Trophoblast cell (in vitro differentiated cells and primary cell): ENCODE data around the gene TRIM8.

ENCODE experiments used
- DNase-seq, 2 donors: peaks; one replicate each; pipeline ENCODE4 v3.0.0-alpha.2; 2016
- H2AFZ ChIP-seq: 2 replicates; pipeline ENCODE4 v1.6.1; 2013; ENCODE audit warnings: low read length, moderate library complexity, mild to moderate bottlenecking; ENCODE audit not compliant: insufficient read depth, poor library complexity
- H2AK5ac ChIP-seq: 2 replicates; pipeline ENCODE4 v1.6.1; 2013; ENCODE audit warnings: mild to moderate bottlenecking, low read length
- H2BK120ac ChIP-seq: 2 replicates; pipeline ENCODE4 v1.6.1; 2013; ENCODE audit warnings: low read length, mild to moderate bottlenecking, moderate library complexity; ENCODE audit not compliant: insufficient read depth, poor library complexity
- H2BK12ac ChIP-seq: 2 replicates; pipeline ENCODE4 v1.6.1; 2013; ENCODE audit warnings: mild to moderate bottlenecking, low read length, moderate library complexity
- H2BK5ac ChIP-seq: 2 replicates; pipeline ENCODE4 v1.6.1; 2013; ENCODE audit warnings: low read length, low read depth, moderate library complexity, mild to moderate bottlenecking; ENCODE audit not compliant: poor library complexity
- H3K14ac ChIP-seq: 2 replicates; pipeline ENCODE4 v1.6.1; 2013; ENCODE audit warnings: mild to moderate bottlenecking, low read length
- H3K18ac ChIP-seq: 2 replicates; pipeline ENCODE4 v1.6.1; 2013; ENCODE audit warnings: mild to moderate bottlenecking, low read length
- H3K23ac ChIP-seq: 2 replicates; pipeline ENCODE4 v1.6.1; 2013; ENCODE audit warnings: low read length
- H3K27ac ChIP-seq: 2 replicates; pipeline ENCODE4 v1.5.1; 2013; ENCODE audit warnings: low read depth, mild to moderate bottlenecking, inconsistent platforms, low read length, moderate library complexity
- H3K27me3 ChIP-seq: 2 replicates; pipeline ENCODE4 v1.6.1; 2013; ENCODE audit warnings: inconsistent platforms, mild to moderate bottlenecking, low read length, moderate library complexity; ENCODE audit not compliant: insufficient read depth
- H3K36me3 ChIP-seq, 2 experiments: 1 replicate in 1 of 2; 2 replicates in 1 of 2; pipeline ENCODE4 v1.6.1; 2013; ENCODE audit warnings: low read length in 2 of 2, mild to moderate bottlenecking in 2 of 2, moderate library complexity in 1 of 2; ENCODE audit not compliant: insufficient read depth in 2 of 2, control insufficient read depth in 1 of 2
- H3K4ac ChIP-seq: 2 replicates; pipeline ENCODE4 v1.6.1; 2013; ENCODE audit warnings: low read depth, mild to moderate bottlenecking, low read length, moderate library complexity
- H3K4me1 ChIP-seq, 2 experiments: 1 replicate in 1 of 2; 2 replicates in 1 of 2; pipeline ENCODE4 v1.6.1; 2013; ENCODE audit warnings: low read length in 2 of 2, mild to moderate bottlenecking in 2 of 2, moderate library complexity in 1 of 2; ENCODE audit not compliant: insufficient read depth in 2 of 2, control insufficient read depth in 1 of 2
- H3K4me2 ChIP-seq: 2 replicates; pipeline ENCODE4 v1.6.1; 2013; ENCODE audit warnings: inconsistent platforms, mild to moderate bottlenecking, low read length, moderate library complexity
- H3K4me3 ChIP-seq: 2 replicates; pipeline ENCODE4 v1.5.1; 2013; ENCODE audit warnings: mild to moderate bottlenecking, low read depth, low read length, inconsistent platforms
- H3K79me1 ChIP-seq: one replicate; pipeline ENCODE4 v1.6.1; 2013; ENCODE audit warnings: low read length
- H3K79me2 ChIP-seq: 2 replicates; pipeline ENCODE4 v1.6.1; 2013; ENCODE audit warnings: low read length, mild to moderate bottlenecking; ENCODE audit not compliant: control insufficient read depth, insufficient read depth, poor library complexity
- H3K9ac ChIP-seq: 2 replicates; pipeline ENCODE4 v1.6.1; 2013; ENCODE audit warnings: mild to moderate bottlenecking, low read length
- H3K9me3 ChIP-seq: 2 replicates; pipeline ENCODE4 v1.6.1; 2013; ENCODE audit warnings: low read depth, mild to moderate bottlenecking, control low read depth, inconsistent platforms, low read length; ENCODE audit not compliant: insufficient read depth
- H4K12ac ChIP-seq: 2 replicates; pipeline ENCODE4 v1.6.1; 2013; ENCODE audit warnings: low read depth, mild to moderate bottlenecking, low read length, moderate library complexity
- H4K8ac ChIP-seq: 2 replicates; pipeline ENCODE4 v1.6.1; 2013; ENCODE audit warnings: low read depth, mild to moderate bottlenecking, low read length, moderate library complexity
- H4K91ac ChIP-seq: one replicate; pipeline ENCODE4 v1.6.1; 2013; ENCODE audit warnings: low read depth, mild to moderate bottlenecking, low read length, moderate library complexity
- WGBS: extraction: QIAGEN DNeasy Blood & Tissue Kit; methylation state at CpG from one replicate; pipeline ENCODE4 v1.1.7; 2013; ENCODE audit warnings: missing lambda C conversion rate; ENCODE audit not compliant: insufficient read length, insufficient coverage; ENCODE audit errors: extremely low coverage; 5-methylcytosine and 5-hydroxymethylcytosine counted together

The TRIM8 gene

GRCh38 chr10:102649797-102650654 is 5.7 kb downstream of the TRIM8 start:
- Histone ChIP-seq H3K4me3 (no peak overlapping the region), H3K4me1 (peaks cover 20 to 44% of the 10 kb centered on the region in 2 experiments), H3K9me3 (no peaks in the 10 kb centered on the region), H3K4me2 (peak overlapping the region; percentile 8), H2BK5ac (no peak overlapping the region), H3K4ac (peak overlapping the region; percentile 42), H2BK120ac (no peak overlapping the region), H4K8ac (no peak overlapping the region), H4K12ac (no peak overlapping the region), H3K27me3 (no peaks in the 10 kb centered on the region), H3K36me3 (peaks cover 38 to 45% of the 10 kb centered on the region in 2 experiments), H3K14ac (peak overlapping the region; percentile 34), H3K27ac (no peak overlapping the region), H3K23ac (no peak overlapping the region), H4K91ac (no peak overlapping the region), H3K79me2 (peaks cover 31% of the 10 kb centered on the region), H3K18ac (peak overlapping the region; percentile 74), H3K9ac (no peak overlapping the region), H3K79me1 (peaks cover 6% of the 10 kb centered on the region), H2AK5ac (no peak overlapping the region), H2BK12ac (no peak overlapping the region), H2AFZ (peak overlapping the region; percentile 13)
- no peak for DNase-seq
- no CpG with 5 or more reads among the region's 12 CpGs for WGBS

GRCh38 chr10:102650655-102651454 is 6.6 kb downstream of the TRIM8 start:
- Histone ChIP-seq H3K79me2 (peaks cover 25% of the 10 kb centered on the region), H3K23ac (no peak overlapping the region), H4K91ac (no peak overlapping the region), H4K8ac (no peak overlapping the region), H2AK5ac (no peak overlapping the region), H3K4me3 (no peak overlapping the region), H3K79me1 (peaks cover 3% of the 10 kb centered on the region), H3K4ac (peak overlapping the region; percentile 42), H3K14ac (no peak overlapping the region), H2AFZ (peak overlapping the region; percentile 13), H4K12ac (no peak overlapping the region), H3K27me3 (no peaks in the 10 kb centered on the region), H3K4me1 (peaks cover 20 to 41% of the 10 kb centered on the region in 2 experiments), H3K27ac (no peak overlapping the region), H2BK120ac (no peak overlapping the region), H3K36me3 (peaks cover 45 to 51% of the 10 kb centered on the region in 2 experiments), H2BK5ac (no peak overlapping the region), H3K4me2 (no peak overlapping the region), H2BK12ac (no peak overlapping the region), H3K18ac (peak overlapping the region; percentile 59), H3K9me3 (no peaks in the 10 kb centered on the region), H3K9ac (no peak overlapping the region)
- no peak for DNase-seq
- WGBS = no CpG with 5 or more reads among the region's 11 CpGs

GRCh38 chr10:102651455-102652169 is 7.3 kb downstream of the TRIM8 start:
- Histone ChIP-seq H3K23ac (no peak overlapping the region), H3K4me2 (no peak overlapping the region), H3K36me3 (peaks cover 52 to 58% of the 10 kb centered on the region in 2 experiments), H4K12ac (no peak overlapping the region), H4K8ac (no peak overlapping the region), H2BK120ac (no peak overlapping the region), H3K27ac (no peak overlapping the region), H2AFZ (no peak overlapping the region), H3K9me3 (no peaks in the 10 kb centered on the region), H2BK12ac (no peak overlapping the region), H3K4me1 (peaks cover 20 to 38% of the 10 kb centered on the region in 2 experiments), H4K91ac (no peak overlapping the region), H3K4ac (peak overlapping the region; percentile 12), H3K79me2 (peaks cover 21% of the 10 kb centered on the region), H3K9ac (no peak overlapping the region), H3K14ac (no peak overlapping the region), H3K4me3 (no peak overlapping the region), H3K18ac (no peak overlapping the region), H3K27me3 (no peaks in the 10 kb centered on the region), H3K79me1 (no peaks in the 10 kb centered on the region), H2BK5ac (no peak overlapping the region), H2AK5ac (no peak overlapping the region)
- WGBS = no CpG with 5 or more reads among the region's 11 CpGs
- DNase-seq = no peak
